IPS-NIHi11 (cell line): ENCODE data around the gene USP5.
"Not testable (repeated sequence)": the region's sequence is repeated elsewhere in the genome, so short reads cannot be mapped to it uniquely, and the experiment has no call there.

Source experiments
- DNase-seq: peaks from one replicate; pipeline ENCODE4 v3.0.0; 2012; ENCODE audit warnings: mixed read lengths, low spot score

The USP5 gene

DNA sequence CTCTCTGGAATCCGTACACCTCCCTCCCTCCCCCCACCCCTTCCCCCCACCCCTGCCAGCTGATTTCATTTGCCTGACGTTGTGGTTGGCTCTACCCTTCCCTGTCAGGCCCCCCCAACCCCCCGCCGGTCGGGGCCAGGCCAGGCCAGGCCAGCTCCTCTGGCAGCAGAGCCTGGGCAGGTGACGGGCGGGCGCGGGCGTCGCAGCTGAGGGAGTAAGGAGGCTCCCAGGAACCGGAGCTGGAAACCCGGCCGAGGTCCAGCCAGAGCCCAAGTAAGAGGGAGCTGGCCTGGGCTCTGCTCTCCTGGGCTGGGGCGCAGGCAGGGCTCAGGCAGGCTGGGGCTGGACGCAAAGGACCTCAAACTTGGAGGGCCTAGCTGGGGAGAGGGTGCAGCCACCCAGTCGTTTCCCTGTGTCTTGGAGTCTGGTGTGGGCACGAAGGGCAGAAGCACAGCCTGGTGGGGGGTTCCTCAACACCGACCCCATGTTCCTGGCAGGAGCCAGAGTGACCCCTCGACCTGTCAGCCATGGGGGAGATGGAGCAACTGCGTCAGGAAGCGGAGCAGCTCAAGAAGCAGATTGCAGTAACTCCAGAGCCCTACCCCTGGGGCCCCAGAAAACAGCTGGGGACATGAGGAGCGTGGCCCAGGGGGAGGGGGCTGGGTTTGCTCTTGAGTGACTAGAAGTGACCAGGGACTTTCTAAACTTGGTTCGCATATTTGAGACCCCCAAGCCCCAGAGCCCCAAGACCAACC is 11.0 kb upstream of the USP5 start, which contains the start of gene GNB3:
Gene GNB3 (plus strand): TSS at position 165 of the 755 bp plus-strand sequence. CDS start 363 bp downstream, at position 528.
- DNase-seq, result no peak

DNA sequence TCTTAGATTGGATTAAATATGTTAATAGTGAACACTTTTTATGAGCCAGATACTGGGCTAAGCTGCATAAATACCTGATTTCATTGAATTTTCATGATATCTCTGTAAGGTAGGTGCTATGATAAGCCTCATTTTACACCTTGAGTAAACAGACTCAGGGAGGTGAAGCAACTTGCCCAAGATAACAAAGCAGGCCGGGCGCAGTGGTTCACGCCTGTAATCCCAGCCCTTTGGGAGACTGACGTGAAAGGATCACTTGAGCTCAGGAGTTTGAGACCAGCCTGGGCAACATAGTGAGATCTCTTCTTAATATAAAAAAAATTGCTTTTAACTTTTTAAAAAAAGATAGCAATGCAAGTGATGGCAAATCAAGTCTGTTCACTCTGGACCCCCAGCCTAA is 9.9 kb upstream of the USP5 start:
- no peak for DNase-seq

DNA sequence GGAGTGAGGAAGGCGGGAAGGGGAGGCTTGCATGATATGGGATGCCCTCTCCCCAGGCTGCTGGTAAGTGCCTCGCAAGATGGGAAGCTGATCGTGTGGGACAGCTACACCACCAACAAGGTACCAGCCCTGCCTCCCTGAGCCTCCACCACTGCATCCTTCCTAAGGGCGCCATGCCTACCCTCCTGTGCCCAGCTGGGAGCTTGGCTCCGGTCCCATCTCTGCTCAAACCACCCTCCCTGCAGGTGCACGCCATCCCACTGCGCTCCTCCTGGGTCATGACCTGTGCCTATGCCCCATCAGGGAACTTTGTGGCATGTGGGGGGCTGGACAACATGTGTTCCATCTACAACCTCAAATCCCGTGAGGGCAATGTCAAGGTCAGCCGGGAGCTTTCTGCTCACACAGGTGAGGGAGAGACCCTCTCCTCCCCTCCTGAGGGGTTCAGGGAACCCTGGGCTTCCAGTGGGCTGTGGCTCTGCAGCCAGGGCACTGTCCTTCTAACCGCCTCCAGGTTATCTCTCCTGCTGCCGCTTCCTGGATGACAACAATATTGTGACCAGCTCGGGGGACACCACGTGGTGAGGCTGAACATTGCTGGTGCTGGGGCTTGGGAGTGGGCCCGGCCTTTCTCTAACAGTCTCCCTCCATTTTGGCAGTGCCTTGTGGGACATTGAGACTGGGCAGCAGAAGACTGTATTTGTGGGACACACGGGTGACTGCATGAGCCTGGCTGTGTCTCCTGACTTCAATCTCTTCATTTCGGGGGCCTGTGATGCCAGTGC is 8.6 kb upstream of the USP5 start:
- DNase-seq, result peak; percentile 59

DNA sequence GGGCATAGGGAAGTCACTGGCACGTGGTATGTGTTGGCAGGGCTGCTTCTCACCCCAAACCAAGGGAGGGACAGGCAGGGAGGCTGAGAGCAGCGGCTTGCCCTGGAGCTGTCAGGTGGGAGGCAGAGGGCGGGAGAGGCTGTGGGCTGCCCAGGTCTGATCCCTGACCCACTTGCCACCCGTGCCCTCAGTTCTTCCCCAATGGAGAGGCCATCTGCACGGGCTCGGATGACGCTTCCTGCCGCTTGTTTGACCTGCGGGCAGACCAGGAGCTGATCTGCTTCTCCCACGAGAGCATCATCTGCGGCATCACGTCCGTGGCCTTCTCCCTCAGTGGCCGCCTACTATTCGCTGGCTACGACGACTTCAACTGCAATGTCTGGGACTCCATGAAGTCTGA is 6.6 kb upstream of the USP5 start:
- no peak for DNase-seq

DNA sequence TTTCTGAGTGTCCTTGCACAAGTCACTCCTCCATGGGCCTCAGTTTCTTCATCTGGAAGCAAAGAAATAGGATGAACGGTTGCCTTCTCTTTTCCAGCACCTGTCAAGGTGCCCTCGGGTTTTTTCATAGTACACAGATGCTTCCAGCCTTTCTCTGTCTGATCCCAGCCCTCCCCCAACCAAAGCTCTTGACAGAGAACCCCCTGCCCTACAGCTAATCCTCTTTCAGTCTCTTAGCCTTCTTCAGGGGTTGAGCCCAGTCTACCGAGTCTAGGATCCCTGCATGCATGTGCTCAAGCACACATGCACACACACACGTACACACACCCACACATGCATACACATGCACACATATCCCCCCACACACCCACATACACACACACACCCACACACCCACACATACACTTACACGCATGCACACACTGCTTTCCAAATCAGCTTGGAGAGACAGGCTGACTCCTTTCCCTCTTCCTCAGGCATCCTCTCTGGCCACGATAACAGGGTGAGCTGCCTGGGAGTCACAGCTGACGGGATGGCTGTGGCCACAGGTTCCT is 5.6 kb upstream of the USP5 start:
- DNase-seq, result no peak

DNA sequence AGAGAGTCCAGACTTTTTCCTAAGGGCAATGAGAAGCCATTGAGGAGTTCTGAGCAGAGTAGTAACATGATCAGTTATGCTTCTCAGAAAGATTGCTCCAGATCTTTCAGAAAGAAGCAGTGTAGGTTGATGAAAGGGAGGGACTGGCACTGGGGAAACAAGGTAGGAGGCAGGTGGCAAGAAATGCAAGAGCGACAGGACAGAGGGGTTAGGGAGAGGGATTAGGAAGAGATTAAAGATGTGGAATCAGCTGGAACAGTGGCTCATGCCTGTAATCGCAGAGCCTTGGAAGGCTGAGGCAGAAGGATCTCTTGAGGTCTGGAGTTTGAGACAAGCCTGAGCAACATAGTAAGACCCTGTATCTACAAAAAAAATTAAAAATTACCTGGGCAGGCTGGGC is 4.3 kb upstream of the USP5 start:
- no peak for DNase-seq

DNA sequence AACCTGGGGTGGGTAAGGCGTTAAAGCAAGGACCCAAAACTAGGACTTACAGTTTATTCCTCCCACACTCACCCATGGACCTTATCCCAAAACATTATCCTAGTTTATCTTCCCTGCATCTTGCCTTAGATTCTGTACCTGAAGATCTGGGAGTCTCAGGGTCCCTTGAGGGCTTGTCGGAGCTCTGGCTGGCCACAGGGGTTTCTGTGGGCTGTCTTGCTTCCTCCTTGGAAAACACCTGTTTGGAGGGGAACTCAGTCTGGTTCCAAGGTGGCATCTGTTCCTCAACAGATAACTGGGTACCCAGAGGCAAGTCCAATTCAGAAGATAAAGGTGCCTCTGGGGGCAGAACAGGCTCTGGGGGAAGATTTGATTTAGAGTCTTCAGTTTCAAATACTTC is 2.5 kb upstream of the USP5 start:
- no peak for DNase-seq

DNA sequence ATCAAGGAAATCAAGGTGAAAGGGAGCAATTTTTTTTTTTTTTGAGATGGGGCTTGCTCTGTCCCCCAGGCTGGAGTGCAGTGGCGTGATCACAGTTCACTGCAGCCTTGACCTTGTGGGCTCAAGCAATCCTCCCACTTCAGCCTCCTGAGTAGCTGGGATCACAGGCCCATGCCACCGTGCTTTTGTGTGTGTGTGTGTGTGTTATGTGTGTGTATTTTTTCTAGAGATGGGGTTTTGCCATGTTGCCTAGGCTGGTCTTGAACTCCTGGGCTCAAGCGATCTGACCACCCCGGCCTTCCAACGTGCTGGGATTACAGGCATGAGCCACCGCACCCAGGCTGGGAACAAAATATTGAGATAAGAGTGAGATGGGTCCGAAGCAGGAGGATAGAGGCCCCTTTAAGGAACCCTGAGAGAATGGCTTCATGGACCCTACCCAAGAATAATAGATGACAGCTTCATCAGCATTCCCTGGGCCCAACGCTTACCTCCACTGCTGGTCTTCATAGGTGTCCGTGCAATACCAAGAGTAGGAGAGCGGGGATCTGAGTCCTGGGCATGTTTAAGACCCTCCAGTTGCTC is 1.9 kb upstream of the USP5 start:
- no peak for DNase-seq

DNA sequence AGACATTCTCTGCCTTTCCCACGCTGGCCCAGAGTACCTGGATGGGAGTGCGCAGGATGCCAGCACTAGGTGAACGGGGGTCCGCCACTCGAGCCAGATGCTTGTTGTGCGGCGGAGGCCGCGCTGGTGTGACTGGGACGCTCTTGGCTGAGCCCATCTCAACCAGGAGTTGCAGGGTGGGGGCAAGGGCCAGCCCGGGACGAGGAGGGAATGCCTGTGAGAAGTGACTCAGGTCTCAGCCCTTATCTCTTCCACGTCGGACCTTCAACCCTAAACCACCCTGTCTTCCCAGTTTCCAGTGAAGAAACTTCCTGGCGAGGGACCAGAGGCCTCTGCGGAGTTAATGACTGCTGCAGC is 1.2 kb upstream of the USP5 start:
- DNase-seq, result no peak

DNA sequence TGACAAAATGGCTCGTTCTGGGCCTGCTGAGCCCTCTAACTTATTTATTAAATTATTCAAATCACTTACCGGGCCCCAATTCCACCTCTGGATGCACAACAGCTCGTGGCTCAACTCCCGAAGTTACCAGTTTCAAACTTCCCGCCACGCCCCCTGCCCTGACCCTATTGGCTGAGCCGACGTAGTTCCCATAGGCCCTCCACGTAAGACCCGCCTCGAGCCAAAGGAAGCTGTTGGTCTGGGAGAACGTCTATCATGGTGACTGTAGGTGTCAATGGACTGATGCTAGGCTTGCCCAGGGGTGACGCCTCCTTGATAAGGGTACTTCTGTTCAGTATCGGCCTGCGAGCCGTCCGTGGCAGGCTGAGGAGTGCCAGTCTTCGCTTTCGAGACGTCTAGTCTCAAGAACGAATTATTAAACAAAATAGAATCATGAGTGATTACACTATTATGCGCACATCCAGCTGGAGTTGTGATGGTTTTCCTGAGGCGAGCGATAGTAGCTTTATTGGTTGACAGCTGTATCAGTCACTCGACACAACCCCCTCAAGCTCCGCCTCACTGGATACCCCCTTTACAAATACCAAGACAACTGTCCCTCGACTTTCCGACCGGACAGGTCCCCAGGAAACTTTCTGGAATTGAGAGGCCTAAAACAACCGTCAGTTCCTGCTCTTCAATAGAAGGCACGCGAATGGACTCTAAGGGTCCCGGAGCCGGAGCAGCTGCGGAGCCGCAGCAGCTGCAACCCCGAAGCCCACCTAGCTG is 613 bp upstream of the USP5 start, which contains the start of gene CDCA3:
Gene CDCA3 (minus strand): TSS at position 134 of the 768 bp plus-strand sequence. CDS start 334 bp downstream, outside the sequence.
- peak; percentile 99 for DNase-seq

DNA sequence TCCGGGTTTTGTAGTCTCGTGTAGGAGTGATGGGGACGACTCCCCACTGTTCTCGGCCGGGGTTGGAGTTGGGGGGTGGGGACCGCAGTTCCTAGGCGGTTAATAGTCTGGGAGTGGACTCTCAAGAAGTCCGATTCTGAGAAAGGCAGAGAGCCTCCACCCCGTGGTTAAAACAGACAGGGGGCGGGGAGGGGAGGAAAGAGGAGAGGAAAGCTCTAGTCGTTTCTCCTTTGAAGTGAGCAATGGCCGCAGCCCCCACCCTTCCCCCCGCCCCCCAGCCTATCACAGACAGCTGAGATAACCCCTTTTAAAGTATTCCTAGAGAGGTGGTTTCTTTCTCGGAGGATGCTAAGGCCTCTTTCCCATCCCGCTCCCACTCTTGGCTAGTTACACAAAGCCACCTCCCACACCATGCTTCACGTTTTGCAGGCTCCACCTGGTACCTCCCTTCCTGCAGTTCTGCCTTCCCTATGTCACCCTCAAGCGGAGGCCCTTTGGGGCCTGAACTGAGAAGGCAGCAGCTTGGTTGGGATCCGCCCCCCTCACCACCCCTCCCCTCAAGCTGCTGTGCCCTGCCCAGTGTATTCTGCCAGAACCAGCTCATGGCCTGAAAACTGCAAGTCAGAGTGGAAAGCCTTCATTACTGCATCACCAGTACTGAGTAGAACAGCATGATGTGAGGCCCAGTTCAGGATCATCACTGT is 853 bp downstream of the USP5 start:
- DNase-seq, result peak; percentile 70

DNA sequence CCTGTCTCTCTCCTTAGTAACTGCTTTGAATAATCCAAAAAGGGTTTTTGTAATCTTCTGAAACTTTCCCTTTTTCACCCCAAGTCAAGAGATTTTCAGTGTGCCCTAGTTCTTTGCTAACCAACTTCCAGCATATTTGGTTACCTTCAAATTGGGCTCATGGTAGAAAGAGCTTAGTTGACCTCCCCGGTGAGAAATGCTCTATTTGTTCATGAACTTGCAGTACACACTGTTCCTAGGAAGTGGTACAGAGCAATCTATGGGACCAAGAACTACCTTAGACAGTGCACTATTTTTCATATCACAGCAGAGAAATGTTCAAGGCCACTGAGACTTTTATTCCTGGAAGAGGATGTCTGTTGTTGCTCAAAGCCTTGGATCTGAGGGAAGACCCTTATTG is 1.7 kb downstream of the USP5 start:
- no peak for DNase-seq

DNA sequence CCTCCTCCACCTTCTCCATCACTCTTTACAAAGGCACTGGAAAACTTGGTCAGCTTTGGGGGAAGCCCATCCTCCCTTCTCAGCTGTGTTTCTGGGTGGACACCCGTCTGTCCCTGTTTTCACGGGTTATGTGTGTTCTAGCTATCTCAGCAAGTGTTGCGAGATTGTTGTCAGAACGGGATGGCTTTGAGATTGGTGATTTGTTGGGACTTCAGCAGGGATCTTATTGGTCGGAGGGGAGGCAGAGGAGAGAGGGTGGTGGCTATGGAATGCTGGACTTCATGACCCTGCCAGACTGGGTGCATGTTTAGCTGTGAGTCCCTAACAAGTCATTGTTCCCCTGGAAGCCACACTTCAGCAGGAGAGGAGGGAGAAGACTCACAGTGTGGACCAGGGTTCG is 2.1 kb downstream of the USP5 start:
- DNase-seq, result no peak

DNA sequence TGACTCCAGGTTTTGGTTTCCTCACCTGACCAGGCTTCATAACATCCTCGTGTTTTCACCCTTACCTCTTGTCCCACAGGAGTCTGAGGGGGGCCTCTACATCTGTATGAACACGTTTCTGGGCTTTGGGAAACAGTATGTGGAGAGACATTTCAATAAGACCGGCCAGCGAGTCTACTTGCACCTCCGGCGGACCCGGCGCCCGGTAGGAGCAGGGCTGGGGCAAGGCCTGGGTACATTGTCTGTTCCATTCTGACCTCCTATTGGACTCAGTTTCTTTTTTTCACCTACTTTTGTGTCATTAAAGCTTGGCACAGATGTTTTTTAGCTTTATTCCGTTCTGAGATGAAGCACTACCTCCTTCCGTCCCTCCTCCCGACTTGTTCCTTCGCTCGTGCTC is 3.4 kb downstream of the USP5 start:
- no peak for DNase-seq

DNA sequence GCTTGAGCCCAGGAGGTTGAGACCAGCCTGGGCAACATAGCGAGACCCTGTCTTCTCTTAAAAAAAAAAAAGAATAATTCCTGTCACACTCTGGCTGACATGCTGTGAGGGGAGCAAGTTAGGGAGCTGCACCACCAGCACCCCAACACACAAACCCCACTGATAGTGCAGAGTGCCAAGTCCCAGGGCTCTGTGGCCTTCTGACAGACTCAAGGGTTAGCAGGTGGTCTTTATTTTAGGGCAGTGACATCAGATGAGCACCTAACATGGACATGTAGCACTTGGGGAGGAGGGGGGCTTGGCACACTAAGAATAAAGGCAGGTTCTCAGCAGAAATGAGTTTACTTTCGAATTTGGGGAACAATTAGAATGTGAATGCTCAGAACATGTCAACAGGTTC is 6.8 kb downstream of the USP5 start:
- DNase-seq, result no peak

DNA sequence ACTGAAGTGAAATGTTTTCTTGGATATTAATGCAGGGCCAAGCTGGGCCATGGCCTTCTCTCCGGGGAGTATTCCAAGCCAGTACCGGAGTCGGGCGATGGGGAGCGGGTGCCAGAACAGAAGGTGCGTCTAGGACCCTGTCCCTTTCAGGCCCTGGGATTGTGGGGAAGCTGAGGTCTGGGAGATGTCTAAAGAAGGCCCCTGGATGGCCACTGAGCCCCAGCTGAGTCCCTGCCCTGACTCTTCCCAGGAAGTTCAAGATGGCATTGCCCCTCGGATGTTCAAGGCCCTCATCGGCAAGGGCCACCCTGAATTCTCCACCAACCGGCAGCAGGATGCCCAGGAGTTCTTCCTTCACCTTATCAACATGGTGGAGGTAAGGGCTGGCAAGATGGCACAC is 8.2 kb downstream of the USP5 start:
- DNase-seq, result no peak

DNA sequence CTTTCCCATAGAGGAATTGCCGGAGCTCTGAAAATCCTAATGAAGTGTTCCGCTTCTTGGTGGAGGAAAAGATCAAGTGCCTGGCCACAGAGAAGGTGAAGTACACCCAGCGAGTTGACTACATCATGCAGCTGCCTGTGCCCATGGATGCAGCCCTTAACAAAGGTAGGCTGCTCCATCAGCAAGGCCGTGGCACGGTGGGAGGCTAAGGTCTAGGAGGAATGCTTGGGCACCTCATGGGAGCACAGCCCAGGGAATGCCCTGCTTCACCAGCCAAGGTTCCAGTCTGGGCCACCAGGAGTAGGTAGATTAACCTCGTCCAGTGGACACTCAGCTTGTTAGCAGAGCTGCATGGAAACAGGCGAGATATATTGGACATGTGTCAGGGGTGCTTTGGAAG is 9.0 kb downstream of the USP5 start:
- no peak for DNase-seq

DNA sequence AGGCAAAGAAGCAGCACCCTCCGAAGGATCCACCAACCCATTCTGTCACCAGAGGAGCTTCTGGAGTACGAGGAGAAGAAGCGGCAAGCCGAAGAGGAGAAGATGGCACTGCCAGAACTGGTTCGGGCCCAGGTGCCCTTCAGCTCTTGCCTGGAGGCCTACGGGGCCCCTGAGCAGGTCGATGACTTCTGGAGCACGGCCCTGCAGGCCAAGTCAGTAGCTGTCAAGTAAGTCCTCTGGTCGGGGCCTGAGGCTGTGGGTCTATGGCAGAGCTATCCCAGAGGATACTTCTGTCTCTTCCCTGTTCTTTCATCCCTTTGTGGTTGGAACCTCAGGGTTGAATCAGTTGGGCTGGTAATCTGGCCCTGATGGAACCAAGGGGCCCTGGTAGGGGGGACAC is 9.4 kb downstream of the USP5 start:
- no peak for DNase-seq

DNA sequence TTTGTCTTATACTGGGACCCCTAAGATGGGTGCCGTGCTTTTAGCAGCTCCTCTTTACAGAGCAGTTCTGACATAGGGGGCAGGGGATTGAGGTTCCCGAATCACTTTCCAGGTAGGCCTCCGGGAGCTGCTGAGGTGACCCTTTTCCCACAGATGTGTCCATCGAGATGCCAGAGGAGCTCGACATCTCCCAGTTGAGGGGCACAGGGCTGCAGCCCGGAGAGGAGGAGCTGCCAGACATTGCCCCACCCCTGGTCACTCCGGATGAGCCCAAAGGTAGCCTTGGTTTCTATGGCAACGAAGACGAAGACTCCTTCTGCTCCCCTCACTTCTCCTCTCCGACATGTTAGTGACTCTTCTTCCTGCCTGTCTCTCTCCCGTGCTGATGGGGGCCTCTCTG is 11.1 kb downstream of the USP5 start:
- no peak for DNase-seq

DNA sequence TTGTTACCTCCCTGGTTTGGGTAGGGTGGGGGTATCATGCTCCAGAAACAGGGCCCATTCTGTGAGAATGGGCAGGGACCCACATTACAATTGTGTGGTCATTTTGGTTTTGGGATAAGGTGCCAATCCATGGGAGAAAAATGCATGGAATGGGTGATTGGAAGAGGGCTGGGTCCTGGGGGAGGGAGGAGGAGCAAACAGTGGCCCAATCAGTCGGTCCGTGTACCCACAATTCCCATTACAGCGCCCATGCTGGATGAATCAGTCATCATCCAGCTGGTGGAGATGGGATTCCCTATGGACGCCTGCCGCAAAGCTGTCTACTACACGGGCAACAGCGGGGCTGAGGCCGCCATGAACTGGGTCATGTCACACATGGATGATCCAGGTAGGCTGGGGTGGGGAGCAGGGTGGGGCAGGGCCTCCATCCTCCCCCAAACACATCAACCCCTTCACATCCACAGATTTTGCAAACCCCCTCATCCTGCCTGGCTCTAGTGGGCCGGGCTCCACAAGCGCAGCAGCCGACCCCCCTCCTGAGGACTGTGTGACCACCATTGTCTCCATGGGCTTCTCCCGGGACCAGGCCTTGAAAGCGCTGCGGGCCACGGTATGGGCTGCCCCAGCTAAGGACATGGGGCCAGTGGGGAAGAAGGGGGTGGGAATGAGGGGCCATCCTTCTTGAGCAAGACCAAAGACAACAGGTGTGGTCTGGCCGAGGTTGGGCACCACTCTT is 11.8 kb downstream of the USP5 start:
- no peak for DNase-seq

DNA sequence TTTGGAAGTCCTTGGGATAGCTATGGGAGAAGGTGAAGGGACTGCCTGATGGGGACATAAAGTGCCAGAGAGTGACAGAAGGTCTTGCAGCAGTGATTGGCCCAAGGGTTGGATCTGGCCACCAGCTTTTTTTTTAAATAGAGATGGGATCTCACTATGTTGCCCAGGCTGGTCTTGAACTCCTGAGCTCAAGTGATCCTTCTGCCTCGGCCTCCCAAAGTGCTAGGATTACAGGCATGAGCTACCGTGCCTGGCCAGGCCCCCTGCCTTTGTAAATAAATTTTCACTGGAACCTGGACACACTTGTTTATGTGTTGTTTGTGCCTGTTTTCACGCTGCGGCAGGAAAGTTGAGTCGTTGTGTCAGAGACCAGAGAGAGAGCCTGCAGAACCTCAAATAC is 13.4 kb downstream of the USP5 start:
- DNase-seq, result not testable (repeated sequence)
